Peyer's patch (tissue), 4 donors: ENCODE results near the gene SIGLEC9.

Experiments used
- POLR2A ChIP-seq, 2 donors: fragments of 450-650 bp; IDR thresholded peaks; one replicate each; pipeline ENCODE4 v1.5.1; 2017; ENCODE audit warnings: antibody characterized with exemption in 2 of 2, mild to moderate bottlenecking in 2 of 2, moderate library complexity in 2 of 2
- TF ChIP-seq, protein P1 (sequence below), 6 experiments: fragments of 450-650 bp in 4 of 6; fragments of 200-600 bp in 2 of 6; sonication (generic) in 1 of 6; IDR thresholded peaks; one replicate each; pipeline ENCODE4 v1.5.1; 2017 to 2019; ENCODE audit warnings: antibody characterized with exemption in 6 of 6, mild to moderate bottlenecking in 3 of 6, moderate library complexity in 1 of 6

DNA sequence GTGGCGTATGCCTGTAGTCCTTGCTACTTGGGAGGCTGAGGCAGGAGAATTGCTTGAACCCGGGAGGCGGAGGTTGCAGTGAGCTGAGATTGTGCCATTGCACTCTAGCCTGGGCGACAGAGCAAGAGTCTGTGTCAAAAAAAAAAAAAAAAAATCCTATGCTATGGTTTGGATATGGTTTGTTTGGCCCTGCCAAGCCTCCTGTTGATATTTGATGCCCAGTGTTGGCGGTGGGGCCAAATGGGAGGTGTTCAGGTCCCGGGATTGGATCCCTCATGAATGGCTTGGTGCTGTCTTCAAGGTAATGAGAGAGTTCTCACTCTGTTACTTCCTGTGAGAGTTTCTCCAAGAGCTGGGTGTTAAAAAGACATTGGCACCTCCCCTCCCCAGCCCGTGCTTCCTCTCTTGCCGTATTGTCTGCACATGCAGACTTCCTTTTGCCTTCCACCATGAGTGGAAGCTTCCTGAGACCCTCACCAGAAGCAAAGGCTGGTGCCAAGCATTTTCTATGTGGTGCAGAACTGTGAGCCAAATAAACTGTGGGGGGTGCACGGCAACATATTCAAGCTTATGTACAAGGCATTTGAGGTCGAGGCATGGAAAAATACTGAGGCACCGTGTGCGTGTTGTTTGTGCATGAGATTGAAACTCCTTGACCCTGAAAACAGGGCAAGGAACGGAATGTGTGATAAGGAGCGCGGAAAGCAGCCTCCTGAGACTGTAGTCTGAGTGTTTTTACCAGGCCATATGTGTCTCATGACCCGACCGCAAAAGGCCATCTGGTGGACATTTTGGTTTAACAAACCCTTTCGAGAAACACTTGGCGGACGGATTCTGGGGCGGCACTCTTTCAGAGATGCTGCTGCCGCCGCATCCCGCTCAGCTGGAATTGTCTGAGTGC lies 7.3 kb downstream of the SIGLEC9 start:
- TF ChIP-seq, protein P1, sequence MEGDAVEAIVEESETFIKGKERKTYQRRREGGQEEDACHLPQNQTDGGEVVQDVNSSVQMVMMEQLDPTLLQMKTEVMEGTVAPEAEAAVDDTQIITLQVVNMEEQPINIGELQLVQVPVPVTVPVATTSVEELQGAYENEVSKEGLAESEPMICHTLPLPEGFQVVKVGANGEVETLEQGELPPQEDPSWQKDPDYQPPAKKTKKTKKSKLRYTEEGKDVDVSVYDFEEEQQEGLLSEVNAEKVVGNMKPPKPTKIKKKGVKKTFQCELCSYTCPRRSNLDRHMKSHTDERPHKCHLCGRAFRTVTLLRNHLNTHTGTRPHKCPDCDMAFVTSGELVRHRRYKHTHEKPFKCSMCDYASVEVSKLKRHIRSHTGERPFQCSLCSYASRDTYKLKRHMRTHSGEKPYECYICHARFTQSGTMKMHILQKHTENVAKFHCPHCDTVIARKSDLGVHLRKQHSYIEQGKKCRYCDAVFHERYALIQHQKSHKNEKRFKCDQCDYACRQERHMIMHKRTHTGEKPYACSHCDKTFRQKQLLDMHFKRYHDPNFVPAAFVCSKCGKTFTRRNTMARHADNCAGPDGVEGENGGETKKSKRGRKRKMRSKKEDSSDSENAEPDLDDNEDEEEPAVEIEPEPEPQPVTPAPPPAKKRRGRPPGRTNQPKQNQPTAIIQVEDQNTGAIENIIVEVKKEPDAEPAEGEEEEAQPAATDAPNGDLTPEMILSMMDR (IDR thresholded peaks at IDR 0.05): no peak
- no peak for TF ChIP-seq POLR2A (IDR thresholded peaks at IDR 0.05)
